Retinal pigment epithelial cell (primary cell): ENCODE data around the gene ZC3H18.

Source experiments
- DNase-seq: peaks from one replicate; pipeline ENCODE4 v3.0.0-alpha.2; 2010; ENCODE audit warnings: low read depth
- H3K4me3 ChIP-seq: 2 replicates; pipeline ENCODE4 v1.5.1; 2011; ENCODE audit warnings: mild to moderate bottlenecking, low read length, control low read depth, moderate library complexity
- CTCF ChIP-seq: conservative IDR thresholded peaks from 2 replicates; pipeline ENCODE4 v1.5.1; 2011; ENCODE audit warnings: low read depth, low read length, control low read depth, inconsistent platforms

The ZC3H18 gene

GRCh38 chr16:88582912-88583575 is 12.8 kb downstream of the ZC3H18 start:
- H3K4me3 ChIP-seq: no peak overlapping the region
- no peak for DNase-seq
- no peak for TF ChIP-seq CTCF

GRCh38 chr16:88584676-88585075 is 14.5 kb downstream of the ZC3H18 start:
- no peak for TF ChIP-seq CTCF
- no peak for DNase-seq
- no peak overlapping the region for H3K4me3 ChIP-seq

GRCh38 chr16:88585269-88585668 is 15.1 kb downstream of the ZC3H18 start:
- DNase-seq: no peak
- TF ChIP-seq CTCF: no peak
- H3K4me3 ChIP-seq: no peak overlapping the region

GRCh38 chr16:88585927-88586581 is 15.9 kb downstream of the ZC3H18 start:
- DNase-seq: no peak
- TF ChIP-seq CTCF: no peak
- H3K4me3 ChIP-seq: no peak overlapping the region

- DNase-seq: no peak
- no peak for TF ChIP-seq CTCF
- H3K4me3 ChIP-seq: no peak overlapping the region
Measured at GRCh38 chr16:88588148-88588547, 17.9 kb downstream of the ZC3H18 start.

GRCh38 chr16:88588754-88589153 is 18.6 kb downstream of the ZC3H18 start:
- no peak for TF ChIP-seq CTCF
- DNase-seq: no peak

GRCh38 chr16:88589441-88589840 is 19.2 kb downstream of the ZC3H18 start:
- DNase-seq: no peak
- H3K4me3 ChIP-seq: no peak overlapping the region
- no peak for TF ChIP-seq CTCF

More at GRCh38 chr16:88588754-88589153, 18.6 kb downstream of the ZC3H18 start:
- H3K4me3 ChIP-seq: no peak overlapping the region
